Right atrium auricular region (tissue), 2 donors: ENCODE results near the gene EXOSC5. TPM values are rescaled to one million over a fixed set of nuclear protein-coding genes. Genes with fewer than 3 reads are reported as not detected.

ENCODE experiments used
- DNase-seq: peaks from one replicate; pipeline ENCODE4 v3.0.0-alpha.2; 2019; ENCODE audit warnings: low spot score
- H3K27ac ChIP-seq, 2 donors: fragments of 200-600 bp; sonication (generic); 1 replicate in 1 of 2; 2 replicates in 1 of 2; pipeline ENCODE4 v1.5.1; 2016 to 2019
- H3K27me3 ChIP-seq, 2 donors: fragments of 200-600 bp; sonication (generic); one replicate each; pipeline versions ENCODE4 v1.5.1 to v1.6.0; 2017 to 2019
- H3K36me3 ChIP-seq: fragments of 200-600 bp; sonication (generic); one replicate; pipeline ENCODE4 v1.5.1; 2016
- H3K4me1 ChIP-seq, 2 donors: fragments of 200-600 bp; sonication (generic); one replicate each; pipeline versions ENCODE4 v1.5.1 to v1.6.0; 2017 to 2019
- H3K4me3 ChIP-seq, 2 donors: fragments of 200-600 bp; sonication (generic); 1 replicate in 1 of 2; 2 replicates in 1 of 2; pipeline ENCODE4 v1.5.1; 2017 to 2019; ENCODE audit warnings: mild to moderate bottlenecking in 1 of 2, moderate library complexity in 1 of 2
- H3K9me3 ChIP-seq, 2 donors: fragments of 200-600 bp; sonication (generic); one replicate each; pipeline ENCODE4 v1.5.1; 2019
- CTCF ChIP-seq, 2 donors: fragments of 200-600 bp; sonication (generic); IDR thresholded peaks; one replicate each; pipeline ENCODE4 v1.5.1; 2019; ENCODE audit warnings: antibody characterized with exemption in 2 of 2
- total RNA-seq, 2 donors: library from RNA; depleted of rRNA; stranded (reverse); fragments of >200 nt; gene quantifications; one replicate each; pipeline ENCODE4 v1.1.0, GENCODE V29; 2016

The EXOSC5 gene
- total RNA-seq, 2 donors from 2014 or later = 8.5 to 9.0 TPM

DNA sequence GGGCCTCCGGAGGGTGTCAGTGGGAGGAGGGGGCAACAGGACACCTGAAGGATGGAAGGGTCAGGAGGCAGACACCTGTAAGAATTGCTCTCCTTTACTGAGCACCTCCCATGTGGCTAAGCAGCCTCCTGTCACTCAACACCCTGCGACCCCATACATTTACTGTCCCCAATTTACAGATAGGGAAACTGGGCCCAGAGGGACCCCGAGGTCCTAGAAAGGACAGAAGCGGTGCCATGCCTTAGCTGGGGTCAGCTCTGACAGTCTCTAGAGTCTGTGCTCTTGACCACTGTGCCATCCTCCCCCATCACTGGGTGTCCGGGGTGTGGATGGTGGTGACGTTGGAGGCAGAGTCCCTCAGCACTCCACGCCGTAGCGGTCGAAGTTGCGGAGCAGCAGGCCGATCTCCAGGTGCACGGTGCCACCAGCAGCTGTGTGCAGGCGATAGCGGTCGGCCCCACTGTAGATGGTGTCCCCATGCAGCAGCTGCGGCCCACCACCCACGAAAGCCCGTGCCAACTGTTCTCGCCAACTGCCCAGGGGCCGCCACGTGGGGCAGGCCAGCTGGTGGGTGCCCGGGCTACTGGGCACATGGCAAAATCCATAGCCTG lies 42.7 kb downstream of the EXOSC5 start:
- no peaks in the 10 kb centered on the region for H3K9me3 ChIP-seq
- no peaks in the 10 kb centered on the region for H3K27me3 ChIP-seq
- peaks cover 0 to 43% of the 10 kb centered on the region in 2 donors for H3K4me1 ChIP-seq
- TF ChIP-seq CTCF (IDR thresholded peaks at IDR 0.05) = peak; percentile 5
- H3K27ac ChIP-seq = peak overlapping the region; percentile 93 to 95
- no peaks in the 10 kb centered on the region for H3K36me3 ChIP-seq
- H3K4me3 ChIP-seq = peak overlapping the region; percentile 84 to 88
- no peak for DNase-seq

DNA sequence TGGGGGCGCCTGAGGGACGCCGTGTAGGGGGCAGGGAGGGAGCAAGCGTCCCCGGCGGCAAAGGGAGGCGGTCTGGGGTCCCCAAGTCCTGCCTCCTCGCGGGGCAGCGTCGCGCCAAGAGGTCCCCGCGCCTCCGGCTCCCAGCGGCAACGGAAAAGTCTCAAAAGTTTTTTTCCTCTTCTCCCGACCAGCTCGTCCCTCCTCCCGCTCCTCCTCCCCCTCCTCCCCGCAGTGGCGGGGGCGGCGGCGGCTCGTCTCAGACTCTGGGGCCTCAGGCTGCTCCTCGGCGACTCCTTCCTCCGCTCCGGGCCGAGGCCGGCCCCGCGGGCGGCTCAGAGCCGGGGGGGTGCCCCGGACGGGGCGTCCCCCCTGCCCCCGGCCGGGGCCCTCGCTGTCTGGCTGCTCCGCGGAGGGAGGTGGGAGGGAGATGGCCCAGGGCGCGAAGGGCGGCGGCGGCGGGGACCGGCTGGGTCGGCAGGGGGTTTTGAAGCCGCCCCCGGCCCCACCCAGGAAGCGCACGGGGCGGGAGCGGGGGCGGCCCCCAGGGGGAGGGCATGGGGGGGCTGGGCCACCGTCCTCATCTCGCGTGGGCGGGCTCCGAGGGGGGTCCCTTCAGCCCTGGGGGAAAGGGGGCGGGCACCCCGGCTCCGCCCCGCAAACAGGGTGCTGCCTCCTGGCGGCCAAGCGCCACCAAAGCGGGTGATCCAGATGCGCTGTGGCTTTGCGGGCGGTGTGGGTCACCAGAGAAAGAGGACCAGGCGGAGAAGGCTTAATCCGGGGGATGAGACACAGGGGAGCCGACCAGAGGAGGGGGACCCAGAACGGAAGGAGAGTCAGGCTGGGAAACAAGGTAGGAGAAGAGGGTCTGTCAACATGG lies 43.5 kb downstream of the EXOSC5 start, which contains the start of gene TGFB1:
TGFB1 (minus strand) TSS at position 457 of the 877 bp plus-strand sequence. CDS start 878 bp downstream, outside the sequence.
- no peaks in the 10 kb centered on the region for H3K27me3 ChIP-seq
- no peaks in the 10 kb centered on the region for H3K9me3 ChIP-seq
- peak; percentile 88 for DNase-seq
- no peaks in the 10 kb centered on the region for H3K36me3 ChIP-seq
- TF ChIP-seq CTCF (IDR thresholded peaks at IDR 0.05) = peak; percentile 88 to 92
- peak within 1 kb of the TSS; percentile 84 to 88 for H3K4me3 ChIP-seq
- peak within 1 kb of the TSS; percentile 93 to 95 for H3K27ac ChIP-seq
- peaks cover 0 to 46% of the 10 kb centered on the region in 2 donors for H3K4me1 ChIP-seq

DNA sequence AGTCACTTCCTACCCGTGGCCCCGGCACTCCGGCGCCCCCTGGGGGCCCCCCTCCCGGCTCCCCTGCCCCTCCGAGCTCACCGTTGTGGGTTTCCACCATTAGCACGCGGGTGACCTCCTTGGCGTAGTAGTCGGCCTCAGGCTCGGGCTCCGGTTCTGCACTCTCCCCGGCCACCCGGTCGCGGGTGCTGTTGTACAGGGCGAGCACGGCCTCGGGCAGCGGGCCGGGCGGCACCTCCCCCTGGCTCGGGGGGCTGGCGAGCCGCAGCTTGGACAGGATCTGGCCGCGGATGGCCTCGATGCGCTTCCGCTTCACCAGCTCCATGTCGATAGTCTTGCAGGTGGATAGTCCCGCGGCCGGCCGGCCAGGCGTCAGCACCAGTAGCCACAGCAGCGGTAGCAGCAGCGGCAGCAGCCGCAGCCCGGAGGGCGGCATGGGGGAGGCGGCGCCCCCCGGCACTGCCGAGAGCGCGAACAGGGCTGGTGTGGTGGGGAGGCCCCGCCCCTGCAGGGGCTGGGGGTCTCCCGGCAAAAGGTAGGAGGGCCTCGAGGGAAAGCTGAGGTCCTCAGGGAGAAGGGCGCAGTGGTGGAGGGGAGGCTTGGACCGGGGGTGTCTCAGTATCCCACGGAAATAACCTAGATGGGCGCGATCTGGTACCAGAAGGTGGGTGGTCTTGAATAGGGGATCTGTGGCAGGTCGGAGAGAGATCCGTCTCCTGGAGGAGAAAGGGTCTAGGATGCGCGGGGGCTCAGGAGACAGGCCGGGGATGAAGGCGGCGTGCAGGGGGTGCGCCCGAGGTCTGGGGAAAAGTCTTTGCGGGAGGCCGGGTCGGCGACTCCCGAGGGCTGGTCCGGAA lies 44.3 kb downstream of the EXOSC5 start:
- Histone ChIP-seq H3K9me3 (no peaks in the 10 kb centered on the region), H3K27me3 (no peaks in the 10 kb centered on the region), H3K27ac (peak overlapping the region; percentile 93 to 95), H3K36me3 (no peaks in the 10 kb centered on the region), H3K4me1 (peaks cover 0 to 46% of the 10 kb centered on the region in 2 donors), H3K4me3 (peak overlapping the region; percentile 84 to 88)
- peak; percentile 58 to 75 for TF ChIP-seq CTCF (IDR thresholded peaks at IDR 0.05)
- peak; percentile 73 for DNase-seq

DNA sequence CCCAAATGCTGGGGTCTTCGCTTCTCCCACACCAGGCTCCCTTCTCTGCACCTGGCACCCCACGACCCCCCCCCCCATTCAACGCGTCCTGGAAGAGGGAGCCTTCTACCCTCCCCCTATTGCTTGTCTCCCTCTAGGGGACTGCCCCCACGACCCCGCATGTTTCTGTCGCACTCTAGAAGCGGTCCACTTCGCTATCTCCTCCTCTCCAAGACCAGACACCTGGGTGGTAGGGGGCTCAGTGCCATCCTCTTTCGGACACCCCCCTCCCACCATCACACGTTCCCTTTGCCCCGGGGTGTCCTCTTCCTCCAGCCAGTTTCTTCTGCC lies 44.9 kb downstream of the EXOSC5 start:
- Histone ChIP-seq H3K4me1 (peaks cover 0 to 46% of the 10 kb centered on the region in 2 donors), H3K27me3 (no peaks in the 10 kb centered on the region), H3K27ac (peak overlapping the region; percentile 93 to 95), H3K36me3 (peaks cover 3% of the 10 kb centered on the region), H3K4me3 (peak overlapping the region; percentile 84 to 88), H3K9me3 (no peaks in the 10 kb centered on the region)
- DNase-seq = no peak
- no peak for TF ChIP-seq CTCF (IDR thresholded peaks at IDR 0.05)

- Histone ChIP-seq H3K27me3 (no peaks in the 10 kb centered on the region), H3K36me3 (peaks cover 7% of the 10 kb centered on the region), H3K9me3 (no peaks in the 10 kb centered on the region), H3K4me3 (peak overlapping the region; percentile 84 to 88), H3K4me1 (peaks cover 0 to 46% of the 10 kb centered on the region in 2 donors), H3K27ac (peak overlapping the region; percentile 93 to 95)
- peak; percentile 69 for DNase-seq
- no peak for TF ChIP-seq CTCF (IDR thresholded peaks at IDR 0.05)
These were observed 45.6 kb downstream of the EXOSC5 start for GRCh38 chr19:41351339-41352245.
